HG02759 (cell line): ENCODE results near the gene GSTT4.
"Not testable (repeated sequence)": the region's sequence is repeated elsewhere in the genome, so short reads cannot be mapped to it uniquely, and the experiment has no call there.

Experiments used
- ATAC-seq: cut with Tn5 transposase; IDR thresholded peaks from one replicate; pipeline ENCODE4 v1.9.1; 2021; ENCODE audit warnings: mild to moderate bottlenecking, moderate library complexity; ENCODE audit not compliant: unreplicated experiment

GSTT4 gene

DNA sequence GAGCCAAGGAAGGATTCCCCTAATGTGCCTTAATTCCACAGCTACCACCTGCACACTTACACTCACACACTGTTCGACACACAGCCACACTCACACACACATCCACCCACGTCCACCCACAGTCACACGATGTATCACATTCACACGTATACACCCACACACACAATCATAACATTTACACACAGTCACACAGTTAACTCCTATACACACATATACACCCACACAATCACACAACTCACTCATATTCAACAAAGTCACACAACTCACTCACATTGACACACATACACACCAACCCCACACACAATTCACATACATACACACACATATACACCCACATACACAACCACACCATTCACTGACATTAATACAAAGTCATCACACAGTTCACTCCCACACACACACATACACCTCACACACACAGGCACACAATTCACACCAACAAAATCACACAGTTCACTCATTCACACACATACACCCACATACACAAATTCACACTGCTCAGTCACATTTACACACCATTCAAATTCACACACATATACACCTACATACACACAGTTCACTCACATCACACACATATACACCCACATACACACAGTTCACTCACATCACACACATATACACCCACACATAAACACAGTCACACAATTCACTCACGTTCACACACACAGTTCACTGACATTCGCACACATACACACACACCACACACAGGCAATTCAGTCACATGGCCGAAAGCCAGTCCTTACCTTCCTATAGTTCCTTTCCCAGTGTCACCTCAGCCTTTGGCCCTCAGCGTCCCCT lies 50.9 kb downstream of the GSTT4 start:
- not testable (repeated sequence) for ATAC-seq

DNA sequence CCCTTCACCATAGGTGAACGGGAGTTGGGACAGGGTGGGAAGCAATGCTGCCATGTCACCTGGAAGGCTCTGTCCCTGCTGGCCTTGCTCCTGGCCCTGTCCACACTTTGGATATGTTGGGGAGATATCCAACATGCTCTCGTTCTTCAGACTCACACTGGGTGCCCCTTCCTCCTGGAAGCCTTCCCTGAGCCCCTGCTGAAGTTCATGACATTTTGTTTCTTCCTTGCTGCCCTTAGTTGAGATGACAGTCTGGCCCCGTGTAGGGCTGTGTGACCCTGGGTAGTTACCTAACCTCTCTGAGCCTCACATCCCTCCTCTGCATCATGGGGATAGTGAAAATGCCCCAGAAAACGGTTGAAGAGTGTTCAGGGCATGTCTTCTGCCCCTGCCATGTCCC lies 51.8 kb downstream of the GSTT4 start:
- ATAC-seq, result not testable (repeated sequence)

DNA sequence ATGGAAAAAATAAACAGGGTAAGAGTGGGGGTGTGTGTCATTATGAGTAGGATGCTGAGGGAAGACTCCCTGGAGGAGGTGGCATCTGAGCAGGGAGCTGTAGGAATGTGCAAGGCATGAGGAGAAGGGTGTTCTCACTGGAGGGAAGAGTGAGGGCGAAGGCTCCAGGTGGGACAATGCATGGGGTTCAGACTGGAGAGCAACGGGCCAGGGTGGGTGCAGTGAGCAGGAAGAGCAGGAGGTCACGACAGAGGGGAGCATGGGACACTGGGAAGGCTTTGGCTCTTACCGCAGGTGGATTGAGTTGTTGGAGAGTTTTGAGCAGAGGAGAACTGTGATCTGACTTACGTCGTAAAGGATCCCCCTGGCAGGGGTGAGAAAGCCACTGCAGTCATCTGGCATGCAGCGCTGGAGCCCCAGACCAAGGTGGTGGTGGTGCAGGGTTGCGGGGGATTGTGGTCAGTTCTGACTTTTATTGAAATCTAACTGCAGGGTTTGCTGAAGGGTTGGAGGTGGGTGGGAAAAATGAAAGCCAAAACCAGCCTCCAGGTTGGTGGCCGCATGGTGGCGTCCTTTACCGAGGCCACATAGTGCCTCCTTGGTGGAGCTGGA lies 52.4 kb downstream of the GSTT4 start:
- not testable (repeated sequence) for ATAC-seq

DNA sequence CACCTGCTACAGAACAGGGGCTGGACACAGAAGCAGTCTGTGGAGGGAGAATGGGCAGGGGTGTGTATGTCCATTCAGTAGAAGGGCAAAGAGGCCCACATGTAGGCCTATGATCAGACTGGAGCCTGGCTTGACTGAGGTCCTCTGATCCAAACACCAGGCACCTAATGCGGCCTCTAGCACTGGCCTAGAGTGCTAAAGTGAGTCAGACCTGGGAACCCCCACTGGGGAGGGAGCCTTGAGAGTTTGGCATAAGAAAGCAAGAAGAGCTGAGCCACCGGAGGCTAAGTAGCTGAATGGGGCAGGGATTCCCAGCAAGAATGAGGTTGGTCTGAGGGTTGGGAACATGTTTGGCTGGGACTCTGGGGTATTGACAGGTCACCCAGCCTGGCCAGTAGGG lies 53.9 kb downstream of the GSTT4 start:
- not testable (repeated sequence) for ATAC-seq

DNA sequence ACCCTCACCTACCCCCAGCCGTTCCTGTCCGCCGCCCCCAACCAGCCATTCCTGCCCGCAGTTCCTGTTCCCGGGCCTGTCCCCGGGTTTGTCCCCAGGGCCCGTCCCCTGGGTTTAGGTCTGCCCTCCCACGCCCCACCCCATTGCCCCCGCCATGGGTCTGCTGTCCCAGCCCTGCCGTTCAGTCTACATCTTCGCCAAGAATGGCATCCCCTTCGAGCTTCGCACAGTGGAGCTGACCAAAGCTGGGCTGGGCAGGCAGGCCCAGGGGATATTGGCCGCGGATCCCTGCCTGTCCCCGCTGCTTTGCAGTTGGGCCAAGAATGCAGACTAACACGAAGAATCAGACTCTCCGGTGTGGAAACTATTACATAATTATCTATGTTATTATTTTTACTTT lies 55.5 kb downstream of the GSTT4 start:
- not testable (repeated sequence) for ATAC-seq
